Vagina (tissue), 2 donors: Measurements from ENCODE around the gene ADAMTS2.

Experiments
- CTCF ChIP-seq, 3 experiments: fragments of 450-650 bp in 2 of 3; fragments of 200-600 bp in 1 of 3; sonication (generic) in 1 of 3; IDR thresholded peaks; one replicate each; pipeline ENCODE4 v1.5.1; 2017 to 2019; ENCODE audit warnings: antibody characterized with exemption in 3 of 3, mild to moderate bottlenecking in 2 of 3, moderate library complexity in 2 of 3
- POLR2A ChIP-seq, 2 donors: fragments of 450-650 bp; IDR thresholded peaks; one replicate each; pipeline ENCODE4 v1.6.1; 2017; ENCODE audit warnings: antibody characterized with exemption in 2 of 2, mild to moderate bottlenecking in 2 of 2, moderate library complexity in 2 of 2
- POLR2AphosphoS5 ChIP-seq, 2 donors: sonication (generic); formaldehyde crosslinking; IDR thresholded peaks; one replicate each; pipeline ENCODE4 v1.9.0; 2017; ENCODE audit warnings: antibody characterized with exemption in 2 of 2, mild to moderate bottlenecking in 2 of 2, low read depth in 1 of 2; ENCODE audit not compliant: insufficient read depth in 1 of 2

DNA sequence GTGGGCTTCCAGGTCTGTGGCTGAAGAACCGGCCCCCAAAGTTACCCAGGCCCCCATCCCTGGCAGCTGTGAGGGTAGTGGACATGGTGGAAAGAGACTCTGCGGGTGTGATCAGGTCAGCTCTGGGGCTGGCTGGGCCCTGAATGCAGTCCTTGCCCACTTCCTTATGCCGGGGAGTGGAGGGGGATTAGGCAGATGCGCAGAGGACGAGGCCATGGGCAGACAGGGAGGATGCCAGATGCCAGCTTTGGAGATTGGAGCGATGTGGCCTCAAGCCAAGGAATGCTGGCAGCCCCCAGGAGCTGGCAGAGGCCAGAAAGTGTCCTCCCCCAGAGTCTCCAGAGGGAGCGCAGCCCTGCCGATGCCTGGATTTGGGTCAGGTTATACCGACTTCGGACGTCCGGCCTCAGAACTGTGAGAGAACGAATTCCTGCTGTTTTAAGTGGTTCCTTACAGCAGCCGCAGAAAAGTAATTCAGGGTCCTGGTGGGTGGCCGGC is 69.8 kb downstream of the ADAMTS2 start:
- TF ChIP-seq CTCF (IDR thresholded peaks at IDR 0.05) = no peak
- no peak for TF ChIP-seq POLR2AphosphoS5 (IDR thresholded peaks at IDR 0.05; ENCODE audit: insufficient read depth in 1 of 2, low read depth in 1 of 2)
- no peak for TF ChIP-seq POLR2A (IDR thresholded peaks at IDR 0.05)
